Neutrophil (primary cell): ENCODE results near the gene PRIMA1.

Experiments
- H3K27ac ChIP-seq: fragments of 200-600 bp; sonication (generic); 2 replicates; pipeline ENCODE4 v1.5.1; 2016; ENCODE audit warnings: mild to moderate bottlenecking, moderate library complexity
- H3K27me3 ChIP-seq: fragments of 200-600 bp; sonication (generic); 2 replicates; pipeline ENCODE4 v1.6.0; 2016; ENCODE audit warnings: mild to moderate bottlenecking
- H3K36me3 ChIP-seq: fragments of 200-600 bp; sonication (generic); 2 replicates; pipeline ENCODE4 v1.5.1; 2017
- H3K4me1 ChIP-seq, 2 experiments: fragments of 200-600 bp in 1 of 2; sonication (generic) in 1 of 2; 1 replicate in 1 of 2; 2 replicates in 1 of 2; pipeline versions ENCODE4 v1.5.1 to v1.6.1; 2013 to 2016; ENCODE audit warnings: low read depth in 1 of 2, low read length in 1 of 2, mild to moderate bottlenecking in 1 of 2, moderate library complexity in 1 of 2; ENCODE audit not compliant: control insufficient read depth in 1 of 2, insufficient read depth in 1 of 2
- H3K4me3 ChIP-seq, 2 experiments: fragments of 200-600 bp in 1 of 2; sonication (generic) in 1 of 2; 1 replicate in 1 of 2; 2 replicates in 1 of 2; pipeline ENCODE4 v1.5.1; 2013 to 2016; ENCODE audit warnings: low read depth in 1 of 2, low read length in 1 of 2, mild to moderate bottlenecking in 1 of 2, moderate library complexity in 1 of 2
- H3K9me3 ChIP-seq: fragments of 200-600 bp; sonication (generic); 2 replicates; pipeline ENCODE4 v1.5.1; 2016
- CTCF ChIP-seq: fragments of 200-600 bp; sonication (generic); IDR thresholded peaks from 2 replicates; pipeline ENCODE4 v1.5.1; 2016; ENCODE audit warnings: antibody characterized with exemption

The PRIMA1 gene

GRCh38 chr14:93743270-93744060 lies 44.8 kb downstream of the PRIMA1 start:
- Histone ChIP-seq H3K36me3 (no peaks in the 10 kb centered on the region), H3K4me3 (no peak overlapping the region), H3K4me1 (no peaks in the 10 kb centered on the region), H3K27ac (no peak overlapping the region), H3K9me3 (no peaks in the 10 kb centered on the region), H3K27me3 (peaks cover 6% of the 10 kb centered on the region)
- no peak for TF ChIP-seq CTCF

GRCh38 chr14:93742761-93743160 lies 45.5 kb downstream of the PRIMA1 start:
- H3K9me3 ChIP-seq: no peaks in the 10 kb centered on the region
- H3K36me3 ChIP-seq: no peaks in the 10 kb centered on the region
- H3K4me1 ChIP-seq: no peaks in the 10 kb centered on the region
- H3K27me3 ChIP-seq: peaks cover 6% of the 10 kb centered on the region
- no peak for TF ChIP-seq CTCF
- no peak overlapping the region for H3K4me3 ChIP-seq
- H3K27ac ChIP-seq: no peak overlapping the region

GRCh38 chr14:93741556-93742230 lies 46.6 kb downstream of the PRIMA1 start:
- H3K9me3 ChIP-seq: no peaks in the 10 kb centered on the region
- TF ChIP-seq CTCF: no peak
- H3K36me3 ChIP-seq: no peaks in the 10 kb centered on the region
- peaks cover 6% of the 10 kb centered on the region for H3K27me3 ChIP-seq
- no peaks in the 10 kb centered on the region for H3K4me1 ChIP-seq
- H3K27ac ChIP-seq: no peak overlapping the region
- H3K4me3 ChIP-seq: no peak overlapping the region

GRCh38 chr14:93737634-93738033 lies 50.7 kb downstream of the PRIMA1 start:
- H3K36me3 ChIP-seq: no peaks in the 10 kb centered on the region
- TF ChIP-seq CTCF: no peak
- H3K4me1 ChIP-seq: no peaks in the 10 kb centered on the region
- no peaks in the 10 kb centered on the region for H3K27me3 ChIP-seq
- no peaks in the 10 kb centered on the region for H3K9me3 ChIP-seq
- H3K4me3 ChIP-seq: no peak overlapping the region
- no peak overlapping the region for H3K27ac ChIP-seq

- Histone ChIP-seq H3K27ac (no peak overlapping the region), H3K4me3 (no peak overlapping the region), H3K27me3 (no peaks in the 10 kb centered on the region), H3K36me3 (no peaks in the 10 kb centered on the region), H3K4me1 (no peaks in the 10 kb centered on the region), H3K9me3 (no peaks in the 10 kb centered on the region)
- no peak for TF ChIP-seq CTCF
Observed at GRCh38 chr14:93736378-93737014, 51.8 kb downstream of the PRIMA1 start.
